Erythroblast (primary cell): ENCODE data around the gene EYS.

ENCODE experiments used
- GATA1 ChIP-seq: IDR thresholded peaks from 2 replicates; pipeline ENCODE4 v1.6.1; 2011; ENCODE audit warnings: low read depth, mild to moderate bottlenecking, control low read depth, low read length, moderate library complexity
- POLR2A ChIP-seq: IDR thresholded peaks from 2 replicates; pipeline ENCODE4 v1.6.1; 2011; ENCODE audit warnings: mild to moderate bottlenecking, low read length

- TF ChIP-seq POLR2A (no peak), GATA1 (no peak)
Measured at GRCh38 chr6:64782877-64783276, 924.1 kb downstream of the EYS start.
